Stimulated activated CD8-positive, alpha-beta memory T cell treated with anti-CD3 and anti-CD28 coated beads, Interleukin-4, amount 100 ng/mL, for 4 hours (primary cell): Measurements from ENCODE around the gene ELOVL6.

Experiments
- DNase-seq, 2 donors: peaks; one replicate each; pipeline ENCODE4 v3.0.0-alpha.2; 2020; ENCODE audit warnings: low read depth in 2 of 2, low spot score in 1 of 2

The ELOVL6 gene

DNA sequence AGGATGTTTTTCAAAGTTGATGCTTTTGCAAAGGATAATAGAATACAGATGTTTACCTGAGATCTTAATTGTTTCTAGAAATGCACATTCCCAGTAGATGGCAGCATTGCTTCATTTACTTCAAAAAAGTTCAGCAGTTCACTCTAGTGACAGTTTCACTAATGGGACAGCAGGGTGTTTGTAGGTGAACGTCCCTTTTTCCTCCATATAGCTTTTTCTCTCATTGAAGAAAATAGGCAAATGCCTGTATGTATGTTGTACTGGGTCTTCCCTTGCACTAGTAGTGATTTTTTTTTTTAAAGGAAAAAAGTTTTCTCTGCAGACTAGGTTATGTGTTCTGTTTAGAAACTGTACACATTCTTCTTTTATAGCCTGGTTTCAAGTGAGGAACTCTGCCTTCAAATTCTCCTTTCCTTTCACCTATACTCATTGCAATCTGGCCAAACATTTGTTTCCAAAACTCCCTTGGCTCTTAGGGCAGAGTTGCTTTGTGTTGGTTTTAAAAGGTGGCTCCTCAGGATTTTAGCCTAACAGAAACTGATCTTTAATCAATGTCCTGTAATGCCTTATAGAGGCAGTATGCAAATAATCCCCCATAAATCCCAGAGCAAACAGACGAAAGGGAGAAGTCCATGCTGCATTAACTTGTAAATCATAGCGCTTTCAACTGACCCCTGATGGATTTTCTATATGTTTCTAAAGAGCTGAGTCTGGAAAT, 199.4 kb downstream of the ELOVL6 start:
- DNase-seq: no peak

DNA sequence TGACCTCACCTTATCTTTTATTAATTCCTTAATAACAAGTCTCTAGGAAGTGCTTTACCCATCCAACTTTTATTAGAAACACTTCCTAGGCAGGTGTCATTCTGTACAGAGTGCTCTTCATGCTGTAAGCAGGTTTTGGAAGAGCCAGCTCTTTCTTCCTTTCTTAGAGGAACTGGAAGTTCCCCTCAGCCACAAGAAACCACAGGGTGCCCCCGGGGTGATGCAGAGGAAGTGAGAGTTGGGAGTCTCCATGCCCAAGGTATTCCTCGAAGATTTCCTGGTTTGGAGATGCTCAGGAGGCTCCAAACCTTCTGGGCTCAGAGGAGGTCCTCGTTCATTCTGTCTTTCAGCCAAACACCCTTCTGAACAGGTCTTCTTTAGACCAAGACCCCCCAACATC, 201.9 kb downstream of the ELOVL6 start:
- DNase-seq: no peak
